NCI-H146 (cell line): Measurements from ENCODE around the gene SCYL1.

Experiments used
- DNase-seq: peaks from one replicate; lab custom pipeline; 2025; lab: John Stamatoyannopoulos, UW

SCYL1 gene

DNA sequence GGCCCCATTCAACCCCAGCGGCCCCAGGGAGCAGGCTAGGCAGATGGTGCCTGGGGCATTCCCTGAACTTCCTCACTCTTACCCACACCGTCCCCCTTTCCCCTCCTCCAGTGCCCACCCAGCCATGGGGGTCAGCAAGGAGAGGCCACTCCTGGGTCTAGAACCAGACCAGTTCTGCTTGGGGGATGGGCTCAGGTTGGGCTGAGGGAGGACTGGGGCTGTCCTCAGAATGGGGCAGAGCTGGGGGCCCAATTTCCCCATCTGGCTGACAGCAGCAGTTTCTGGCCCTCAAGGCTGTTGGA, 12.4 kb downstream of the SCYL1 start:
- DNase-seq, result no peak

DNA sequence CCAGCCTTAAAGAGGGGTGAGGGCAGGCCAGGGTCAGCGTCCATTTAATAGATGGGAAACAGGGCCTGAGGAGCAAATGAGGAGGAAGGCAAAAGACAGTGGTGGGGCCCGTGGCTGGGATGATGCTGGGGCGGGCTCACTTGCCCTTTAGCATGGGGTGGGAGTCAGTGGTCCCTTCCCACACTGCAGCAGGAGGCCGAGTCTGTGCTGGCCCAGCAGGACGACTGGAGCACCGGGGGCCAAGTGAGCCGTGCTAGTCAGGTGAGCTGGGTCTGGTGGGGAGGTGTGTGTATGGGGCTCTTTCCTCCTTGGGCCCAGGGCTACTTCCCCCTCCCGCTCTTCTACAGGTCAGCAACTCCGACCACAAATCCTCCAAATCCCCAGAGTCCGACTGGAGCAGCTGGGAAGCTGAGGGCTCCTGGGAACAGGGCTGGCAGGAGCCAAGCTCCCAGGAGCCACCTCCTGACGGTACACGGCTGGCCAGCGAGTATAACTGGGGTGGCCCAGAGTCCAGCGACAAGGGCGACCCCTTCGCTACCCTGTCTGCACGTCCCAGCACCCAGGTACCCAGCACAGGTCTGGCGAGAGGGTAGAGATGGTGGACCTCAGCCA, 12.8 kb downstream of the SCYL1 start:
- no peak for DNase-seq

DNA sequence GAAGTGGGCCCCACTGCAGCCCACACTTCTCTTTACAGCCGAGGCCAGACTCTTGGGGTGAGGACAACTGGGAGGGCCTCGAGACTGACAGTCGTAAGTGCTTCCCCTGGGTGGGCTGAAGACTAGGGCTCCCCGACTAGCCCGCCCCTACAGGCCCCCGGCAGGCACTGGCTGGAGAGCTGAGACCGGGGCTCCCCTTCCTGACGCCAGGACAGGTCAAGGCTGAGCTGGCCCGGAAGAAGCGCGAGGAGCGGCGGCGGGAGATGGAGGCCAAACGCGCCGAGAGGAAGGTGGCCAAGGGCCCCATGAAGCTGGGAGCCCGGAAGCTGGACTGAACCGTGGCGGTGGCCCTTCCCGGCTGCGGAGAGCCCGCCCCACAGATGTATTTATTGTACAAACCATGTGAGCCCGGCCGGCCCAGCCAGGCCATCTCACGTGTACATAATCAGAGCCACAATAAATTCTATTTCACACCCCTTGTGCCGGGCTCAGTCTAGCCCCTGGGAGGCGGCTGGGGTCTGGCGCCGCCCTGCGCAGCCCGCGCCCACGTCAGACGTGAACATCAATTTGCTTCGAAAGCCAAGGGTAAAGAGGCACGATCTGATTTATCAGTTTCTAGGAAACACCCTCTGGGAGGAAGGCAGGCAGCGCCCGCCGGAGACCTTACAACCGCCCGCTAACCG, 13.5 kb downstream of the SCYL1 start:
- DNase-seq, result no peak

DNA sequence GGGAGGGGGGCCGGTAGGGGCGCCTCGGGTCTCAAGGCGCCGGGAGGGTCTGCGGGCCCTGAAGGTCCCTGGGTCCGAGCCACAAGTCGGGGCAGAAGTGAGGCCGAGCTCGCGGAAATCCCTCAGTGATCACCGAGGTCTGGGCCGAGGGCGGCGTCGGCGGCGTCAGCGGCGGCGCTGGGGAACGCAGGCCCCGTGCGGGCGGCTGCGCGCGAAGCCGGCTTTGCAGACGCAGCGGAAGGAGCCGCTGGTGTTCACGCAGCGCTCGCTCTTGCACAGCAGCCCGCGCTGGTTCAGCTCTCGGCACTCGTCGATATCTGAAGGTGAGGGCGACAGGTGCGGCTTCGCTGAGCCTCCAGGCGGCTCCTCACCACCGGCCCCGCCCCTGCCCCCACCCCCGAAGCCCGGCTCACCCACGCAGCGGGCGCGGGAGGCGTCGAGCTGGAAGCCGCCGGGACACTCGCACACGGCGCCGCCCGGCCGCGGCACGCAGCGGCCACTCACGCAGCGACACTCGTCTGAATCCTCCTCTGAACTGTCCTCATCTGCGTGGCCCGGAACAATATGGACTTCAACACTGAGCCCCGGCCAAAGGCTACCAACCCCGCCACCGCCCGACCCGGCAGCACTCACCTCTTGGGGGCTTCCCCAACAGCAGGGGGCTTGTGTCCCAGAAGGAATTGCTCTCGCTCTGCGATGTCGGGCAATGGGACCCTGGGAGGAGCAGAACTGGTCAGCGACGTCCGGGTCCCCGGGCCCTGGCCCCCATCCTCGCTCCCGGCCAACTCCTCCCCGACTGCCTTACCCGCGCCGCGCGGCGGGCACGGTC, 14.2 kb downstream of the SCYL1 start:
- DNase-seq, result no peak

DNA sequence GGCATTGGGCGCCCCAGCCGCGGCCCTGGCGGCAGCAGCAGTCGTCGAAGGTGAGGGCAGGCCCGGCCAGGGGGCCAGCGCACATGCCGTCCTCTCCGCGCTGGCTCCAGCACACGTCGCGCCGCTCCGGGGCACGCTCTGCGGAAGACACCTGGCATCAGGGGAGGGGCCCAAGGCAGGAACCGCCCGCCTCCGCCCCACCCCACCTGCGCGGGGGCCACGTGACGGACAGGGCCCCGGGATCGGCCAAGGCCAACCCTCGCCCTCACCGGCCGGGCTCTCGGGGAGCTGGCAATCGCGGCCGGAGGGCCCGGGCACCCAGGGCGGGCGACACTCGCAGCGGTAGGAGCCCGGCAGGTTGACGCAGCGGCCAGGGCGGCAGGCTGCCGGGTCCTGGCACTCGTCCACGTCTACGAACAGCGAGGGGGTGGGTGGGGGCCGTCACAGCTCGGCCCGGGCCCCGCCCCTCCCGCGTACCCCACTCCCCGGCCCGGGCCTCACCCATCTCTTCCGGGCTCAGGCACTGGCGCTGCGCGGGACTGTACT, 14.9 kb downstream of the SCYL1 start:
- no peak for DNase-seq

DNA sequence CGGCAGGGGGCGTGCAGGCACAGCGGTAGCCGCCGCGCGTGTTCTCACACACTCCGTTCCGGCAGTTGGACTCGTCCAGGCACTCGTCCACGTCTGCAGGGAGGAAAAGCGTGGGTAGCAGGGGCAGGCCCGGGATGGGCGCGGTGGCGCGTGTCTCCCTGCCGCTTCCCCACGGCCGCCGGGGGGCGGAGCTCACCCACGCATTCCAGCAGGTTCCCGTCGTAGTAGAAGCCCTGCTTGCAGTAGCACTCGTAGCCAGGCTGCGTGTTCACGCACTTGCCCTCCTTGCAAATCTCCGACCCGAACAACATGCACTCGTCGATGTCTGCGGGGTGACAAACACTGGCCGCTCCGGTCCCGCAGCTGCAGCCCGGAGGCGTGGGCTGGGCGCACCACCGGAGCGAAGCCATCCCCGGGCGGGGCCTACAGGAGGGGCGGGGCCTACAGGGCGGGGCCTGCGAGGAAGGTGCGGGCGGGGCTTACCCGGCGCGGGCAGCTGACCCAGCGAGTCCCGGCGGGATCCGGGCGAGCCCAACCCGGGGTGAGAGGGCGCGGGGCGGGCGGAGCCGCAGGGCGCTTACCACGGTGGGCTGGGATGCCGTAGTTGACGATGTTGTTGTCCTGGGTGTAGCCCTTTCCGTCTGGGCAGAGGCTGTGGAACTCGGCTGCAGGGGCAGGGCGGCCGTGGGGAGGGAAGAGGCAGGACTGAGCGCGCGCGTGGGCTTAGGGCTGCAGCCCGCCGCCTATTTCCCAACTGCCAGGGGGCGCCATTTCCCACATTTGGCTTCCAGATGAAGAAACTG, 15.6 kb downstream of the SCYL1 start:
- peak; percentile 37 for DNase-seq

DNA sequence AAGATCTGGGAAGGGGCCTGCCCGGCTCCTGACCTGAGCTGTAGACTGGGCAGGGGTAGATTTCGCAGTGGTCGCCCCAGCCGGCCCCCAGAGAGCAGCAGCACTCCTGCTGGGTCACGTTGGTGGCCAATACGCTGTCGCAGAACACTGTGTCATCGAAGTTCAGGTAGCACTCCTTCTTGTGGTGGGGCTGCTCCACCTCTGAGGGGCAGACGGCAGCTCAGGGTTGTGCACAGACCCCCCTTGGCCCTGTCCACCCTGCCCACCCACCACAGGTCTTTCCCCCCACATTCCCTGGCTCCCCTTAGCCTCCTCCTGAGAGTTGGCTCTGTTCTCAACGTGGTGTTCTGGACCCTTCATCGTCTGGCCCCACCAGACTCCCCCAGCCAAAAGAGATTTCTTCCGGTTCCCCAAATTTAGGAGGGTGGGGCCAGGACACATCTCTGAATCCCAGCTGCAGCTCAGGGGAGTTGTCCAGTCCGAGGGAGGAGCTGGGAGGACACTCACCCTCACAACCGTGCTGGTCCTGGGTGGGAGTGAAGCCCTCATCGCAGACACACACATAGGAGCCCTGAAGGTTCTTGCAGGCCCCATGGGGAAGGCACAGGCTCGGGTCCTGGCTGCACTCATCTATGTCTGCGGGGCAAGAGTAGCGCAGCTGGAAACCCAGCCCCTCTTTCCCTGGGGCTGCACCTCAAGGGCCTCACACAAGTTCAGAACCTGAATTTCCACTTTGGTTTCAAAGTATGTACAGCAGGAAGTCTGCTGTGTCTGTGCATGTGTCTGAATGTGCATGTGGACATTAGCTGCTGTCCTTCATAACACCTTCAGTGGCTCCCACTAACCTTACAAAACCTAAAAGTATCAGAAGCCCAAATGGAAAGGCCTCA, 16.5 kb downstream of the SCYL1 start:
- DNase-seq, result no peak

DNA sequence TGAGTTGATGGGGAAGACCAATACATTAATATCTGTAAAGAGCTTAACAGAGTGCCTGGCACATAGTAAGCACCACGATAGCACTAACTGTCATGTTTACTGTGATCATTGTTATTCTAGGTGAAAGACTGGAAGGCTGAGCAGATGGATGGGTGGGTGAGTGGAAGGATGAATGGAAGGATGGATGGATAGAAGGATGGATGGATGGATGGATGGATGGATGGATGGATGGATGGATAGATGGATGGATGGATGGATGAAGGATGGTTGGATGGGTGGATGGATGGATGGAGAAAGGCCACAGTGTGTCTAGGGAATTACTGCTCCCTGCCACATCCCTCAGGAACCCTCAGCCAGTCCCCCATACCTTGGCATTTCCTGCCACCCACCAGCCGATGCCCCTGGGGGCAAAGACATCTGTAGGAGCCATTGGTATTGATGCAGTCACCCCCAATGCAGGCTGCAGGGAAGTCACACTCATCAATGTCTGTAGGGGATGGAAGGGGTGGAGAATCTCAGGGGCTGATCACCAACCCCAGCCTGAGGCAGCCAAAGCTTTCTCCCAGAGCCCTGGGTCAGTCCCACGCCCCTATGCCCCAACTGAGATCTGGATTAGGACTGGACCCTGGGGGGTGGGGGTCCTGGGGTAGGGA, 18.0 kb downstream of the SCYL1 start:
- DNase-seq, result no peak

DNA sequence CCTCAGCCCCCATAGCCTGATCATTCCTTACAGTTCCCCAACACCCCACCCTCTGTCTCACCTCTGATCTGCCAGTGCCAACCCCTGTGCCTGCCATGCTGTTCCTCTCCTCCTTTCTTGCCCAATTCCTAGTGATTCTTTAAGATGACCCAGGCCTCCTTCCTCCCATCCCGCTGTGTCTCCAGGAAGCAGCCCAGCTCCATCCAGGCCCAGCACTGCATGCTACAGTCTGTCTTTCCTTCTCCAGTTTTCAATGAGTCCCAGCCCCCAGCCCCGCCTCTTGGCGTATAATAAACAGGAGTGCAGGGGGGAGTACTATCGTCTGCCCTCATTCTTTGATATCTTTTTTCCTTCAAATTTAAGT, 21.0 kb downstream of the SCYL1 start:
- DNase-seq, result no peak

DNA sequence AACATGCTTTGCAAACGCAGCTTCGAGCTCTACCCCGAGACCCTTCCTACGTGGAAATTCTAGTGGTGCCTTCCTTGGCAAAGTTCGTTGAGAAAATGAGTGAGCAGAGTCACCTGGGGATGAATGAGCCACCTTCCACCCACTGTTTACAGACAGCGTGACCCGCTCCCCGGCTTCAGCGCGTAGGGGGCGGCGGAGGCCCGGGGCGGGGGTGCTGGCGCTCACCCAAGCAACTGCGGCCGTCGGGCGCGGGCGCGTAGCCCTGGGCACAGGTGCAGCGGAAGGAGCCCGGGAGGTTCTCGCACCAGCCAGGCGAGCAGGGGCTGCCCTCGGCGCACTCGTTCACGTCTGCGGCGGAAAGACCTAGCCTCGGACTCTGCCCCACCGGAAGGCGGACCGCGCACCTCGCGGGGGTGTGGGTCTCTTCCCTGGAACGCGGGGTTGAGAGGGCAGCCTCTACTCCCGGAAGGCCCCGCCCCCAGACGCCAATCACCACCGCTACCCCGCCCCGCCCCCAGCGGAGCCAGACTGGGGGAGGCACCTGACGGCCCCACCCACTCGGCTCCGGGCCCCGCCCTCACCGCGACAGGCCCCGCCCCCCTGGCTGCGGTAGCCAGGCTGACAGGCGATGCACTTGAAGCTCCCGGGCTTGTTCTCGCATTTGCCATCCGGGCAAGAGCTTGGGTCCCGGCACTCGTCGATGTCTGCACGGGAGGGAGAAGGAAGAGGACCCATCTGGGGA, 21.5 kb downstream of the SCYL1 start:
- peak; percentile 48 for DNase-seq

DNA sequence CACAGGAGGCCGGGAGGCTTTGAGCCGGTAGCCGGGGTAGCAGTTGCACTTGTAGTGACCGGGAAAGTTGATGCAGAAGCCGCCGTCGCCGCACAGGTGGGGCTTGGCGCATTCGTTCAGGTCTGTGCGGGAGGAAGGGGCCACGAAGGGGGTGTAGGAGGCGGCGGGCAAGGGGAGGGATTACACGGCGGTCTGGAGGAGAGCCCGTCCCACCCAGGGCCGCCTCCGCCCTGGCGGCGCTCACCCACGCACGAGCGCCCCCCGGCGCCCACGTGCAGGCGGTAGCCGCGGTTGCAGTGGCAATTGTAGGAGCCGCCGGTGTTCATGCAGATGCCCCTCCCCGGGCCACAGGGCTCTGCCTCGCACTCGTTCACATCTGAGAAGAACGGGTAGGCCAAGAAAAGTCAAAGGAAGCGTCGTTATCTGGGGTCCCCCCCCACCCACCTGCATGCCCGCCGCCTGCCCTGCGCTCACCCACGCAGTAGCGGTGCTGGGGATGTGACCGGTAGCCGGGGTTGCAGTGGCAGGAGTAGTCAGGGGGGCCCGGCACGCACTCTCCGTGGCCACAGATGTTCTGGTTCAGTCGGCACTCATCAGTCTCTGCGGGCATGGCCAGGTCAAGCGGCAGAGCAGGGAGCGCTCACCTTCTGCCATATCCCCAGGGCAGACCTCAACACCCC, 22.7 kb downstream of the SCYL1 start:
- DNase-seq, result no peak

DNA sequence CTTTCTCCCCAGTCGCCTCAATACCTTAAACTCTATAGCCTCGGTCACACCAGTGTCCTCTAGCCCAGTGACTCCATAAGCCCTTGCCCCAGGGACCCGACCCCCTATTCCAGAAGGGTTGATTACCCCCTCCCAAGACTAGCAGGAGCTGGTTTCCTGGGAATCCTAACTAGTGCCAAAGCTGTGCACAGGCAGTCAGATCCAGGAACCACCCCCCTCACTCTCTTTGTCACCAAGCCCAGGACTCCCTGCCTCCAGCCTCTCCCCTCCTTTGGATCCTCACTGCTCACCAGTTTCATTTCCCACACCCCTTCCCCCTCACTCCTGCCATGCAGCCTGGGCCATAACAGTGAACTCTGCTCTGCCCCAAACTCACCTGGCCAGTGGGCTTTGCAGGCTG, 23.5 kb downstream of the SCYL1 start:
- DNase-seq, result no peak

DNA sequence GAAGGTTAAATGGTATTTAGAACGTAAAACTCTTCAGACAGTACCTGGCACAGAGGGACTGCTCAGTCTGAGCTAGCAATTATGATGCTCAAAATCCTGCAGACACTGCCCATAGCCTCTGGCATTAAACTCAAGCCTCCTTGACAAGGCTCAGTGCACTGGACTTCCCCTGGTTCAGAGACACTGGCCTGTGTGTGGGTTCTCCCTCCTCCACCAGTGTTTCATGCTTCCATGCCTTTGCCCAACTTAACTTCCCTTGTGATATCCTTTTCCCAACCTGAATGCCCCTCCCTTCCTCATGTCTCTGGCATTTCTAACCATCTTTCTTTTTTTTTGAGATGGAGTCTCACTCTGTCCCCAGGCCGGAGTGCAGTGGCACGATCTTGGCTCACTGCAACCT, 24.2 kb downstream of the SCYL1 start:
- DNase-seq, result no peak

DNA sequence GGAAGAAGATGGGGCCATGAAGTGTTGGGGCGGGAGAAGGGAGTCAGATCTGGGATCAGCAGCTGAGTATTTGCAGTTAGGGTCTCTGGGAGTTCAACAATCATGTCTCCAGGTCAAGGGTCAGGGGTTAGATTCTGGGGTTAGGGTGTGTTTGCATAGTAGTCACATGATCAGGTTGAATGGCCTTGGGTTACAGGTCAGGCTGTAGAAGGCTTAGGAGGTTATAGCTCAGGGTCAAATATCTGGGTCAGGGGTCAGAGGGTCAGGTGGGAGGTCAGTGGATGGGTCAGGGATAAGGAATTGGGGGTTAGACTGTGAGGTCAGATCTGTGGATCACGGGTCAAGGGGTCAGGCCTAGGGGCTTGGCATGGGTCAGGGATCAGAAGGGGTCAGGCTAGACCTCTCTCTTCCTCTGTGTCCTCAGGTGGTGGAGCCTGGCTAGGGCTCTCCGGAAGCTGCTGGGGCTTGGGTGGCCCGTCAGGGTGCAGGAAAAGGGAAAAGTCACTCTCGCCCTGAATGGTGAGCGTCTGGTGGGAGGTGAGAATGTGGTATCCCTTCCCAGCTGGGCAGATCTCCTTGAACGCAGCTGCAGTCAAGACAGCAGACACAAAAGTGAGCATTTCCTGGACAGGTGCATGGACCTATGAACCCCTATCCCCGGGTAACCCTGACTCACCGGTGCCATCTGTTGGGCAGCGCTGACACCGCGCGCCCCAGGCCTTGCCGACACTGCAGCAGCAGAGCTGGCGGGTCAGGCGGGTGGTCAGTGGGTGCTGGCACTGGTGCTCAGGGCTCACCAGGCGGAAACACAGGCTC, 26.9 kb downstream of the SCYL1 start:
- DNase-seq, result peak; percentile 91

DNA sequence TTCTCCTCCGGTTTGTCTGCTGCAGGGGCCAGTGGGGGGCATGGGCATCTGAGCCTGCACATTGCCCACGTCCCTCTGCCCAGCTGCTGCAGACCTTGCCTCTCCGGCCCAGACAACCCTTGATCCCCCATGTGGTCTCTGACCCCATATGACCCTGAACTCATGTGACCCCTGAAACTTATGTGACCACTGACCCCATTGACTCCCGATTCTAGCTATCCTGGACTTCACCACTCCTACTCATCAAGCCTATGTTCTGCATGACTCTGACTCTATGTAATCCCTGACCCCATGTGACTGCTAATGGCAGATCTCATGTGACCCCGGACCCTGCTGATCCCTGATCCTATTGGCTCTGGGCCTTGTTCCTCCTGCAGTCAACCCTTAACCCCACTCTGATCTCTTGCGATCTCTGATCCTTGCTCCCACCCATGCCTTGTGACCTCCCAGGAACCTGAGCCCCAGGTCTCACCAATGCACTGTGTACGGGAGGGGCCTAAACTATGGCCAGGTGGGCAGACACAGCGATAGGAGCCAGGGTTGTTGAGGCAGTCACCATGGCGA, 27.6 kb downstream of the SCYL1 start:
- DNase-seq, result no peak

DNA sequence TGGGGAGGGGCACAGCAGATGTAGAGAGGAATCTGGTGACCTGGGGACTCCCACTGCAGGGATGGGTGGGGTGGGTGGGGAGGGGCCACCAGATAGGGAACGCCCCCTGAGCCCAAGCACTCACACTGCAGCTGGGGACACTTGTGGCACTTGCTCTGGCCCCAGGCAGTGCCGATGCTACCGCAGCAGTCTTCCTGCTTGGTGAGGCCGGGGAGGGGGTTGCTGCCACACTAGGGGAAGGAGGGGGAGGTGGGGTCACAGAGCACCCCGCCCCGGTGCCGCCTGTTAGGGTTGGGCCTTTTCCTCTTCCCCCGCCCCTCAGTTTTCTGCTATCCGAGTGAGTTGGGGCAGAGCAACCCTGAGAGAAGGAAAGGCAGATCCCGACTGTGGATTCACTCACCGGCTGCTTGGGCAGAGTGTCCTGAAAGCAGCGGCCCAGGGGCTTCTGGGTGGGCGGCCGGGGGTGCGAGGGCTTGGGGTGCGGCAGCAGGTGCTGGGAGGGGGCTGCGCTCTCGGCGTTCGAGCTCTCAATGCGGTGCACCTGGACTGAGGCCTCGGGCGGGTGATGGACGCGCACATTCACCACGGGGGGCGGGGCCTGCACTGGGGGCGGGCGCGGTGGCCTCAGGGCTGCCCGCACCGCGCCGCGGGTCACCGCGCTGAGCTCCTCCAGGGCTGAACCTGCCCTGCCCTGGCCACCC, 28.6 kb downstream of the SCYL1 start:
- no peak for DNase-seq

DNA sequence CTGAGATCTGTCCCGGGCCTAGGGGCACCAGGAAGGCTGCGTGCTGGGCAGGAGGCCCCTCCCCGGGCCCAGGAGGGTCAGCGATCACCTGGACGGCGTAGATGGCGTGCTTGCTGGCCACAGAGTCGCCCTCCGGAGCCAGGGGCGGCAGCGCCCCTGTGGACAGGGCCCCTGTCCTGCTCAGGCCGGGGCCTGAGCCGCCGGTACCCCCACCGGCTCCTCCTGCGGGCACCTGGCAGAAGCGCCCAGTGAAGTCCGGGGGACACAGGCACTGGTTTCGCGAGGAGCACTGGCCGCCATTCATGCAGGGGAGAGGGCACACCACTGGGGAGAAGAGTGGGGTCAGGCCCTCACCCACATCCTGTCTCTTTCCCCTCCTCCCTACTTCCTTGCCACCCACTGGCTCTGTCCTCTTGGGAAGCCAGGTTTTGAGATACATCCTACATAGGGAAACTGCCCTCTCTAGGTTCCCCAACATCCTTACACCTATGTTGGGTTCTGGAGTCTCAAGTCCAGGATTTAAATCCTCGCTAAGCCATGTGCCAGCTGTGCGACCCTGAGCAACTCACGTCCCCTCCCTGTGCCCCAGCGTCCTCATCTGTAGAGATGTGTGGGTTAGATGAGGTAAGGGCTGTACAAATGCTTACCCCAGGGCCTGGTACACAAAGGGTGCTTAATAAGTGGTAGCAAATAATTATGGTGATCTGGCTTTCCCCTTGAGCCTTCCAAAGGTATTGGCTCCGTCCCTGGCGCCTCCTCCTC, 29.4 kb downstream of the SCYL1 start:
- no peak for DNase-seq
